HepG2 (cell line): ENCODE measurements around the gene UCKL1. TPM values are rescaled to one million over a fixed set of nuclear protein-coding genes. Genes with fewer than 3 reads are reported as not detected.

ENCODE experiments used
- ATAC-seq: fragments of 200-7000 bp; cut with Tn5 transposase; 3 replicates; pipeline ENCODE4 v1.9.1; 2020; ENCODE audit warnings: mild to moderate bottlenecking, moderate library complexity
- BruUV-seq: library from RNA; stranded (reverse); fragments of 400-500 nt; replicated peaks from 2 replicates; lab custom pipeline; 2021; lab: Mats Ljungman, UMichigan
- CTCF ChIA-PET: fragments of 300-600 bp; formaldehyde crosslinking; extraction: SDS; loops from one replicate; lab custom pipeline; 2021; ENCODE audit warnings: low total read pairs, inconsistent platforms, low intra/inter-chr PET ratio; lab: Yijun Ruan, JAX
- POLR2A ChIA-PET: fragments of 350-600 bp; sonication (Branson Sonifier 250); formaldehyde crosslinking; loops from one replicate; lab custom pipeline; 2020; ENCODE audit warnings: antibody characterized with exemption, inconsistent platforms; lab: Yijun Ruan, JAX
- DNase-seq: peaks from one replicate; pipeline ENCODE4 v3.0.0-alpha.2; 2015; ENCODE audit warnings: low spot score
- FAIRE-seq: peaks from 3 replicates; lab custom pipeline; 2011; peaks lifted over from hg19 to GRCh38; lab: Jason Lieb, UNC
- H2AFZ ChIP-seq: one replicate; pipeline ENCODE4 v1.6.1; 2011; ENCODE audit warnings: low read length, inconsistent platforms
- H3K27ac ChIP-seq: fragments of 300-600 bp; 3 replicates; pipeline ENCODE4 v1.8.0; 2011; ENCODE audit warnings: mixed run types, mild to moderate bottlenecking, mixed read lengths, low read length, inconsistent platforms; ENCODE audit not compliant: insufficient read depth; ENCODE audit errors: extremely low read length
- H3K27me3 ChIP-seq, 2 experiments: fragments of 200-600 bp in 1 of 2; 2 replicates in 1 of 2; 3 replicates in 1 of 2; pipeline versions ENCODE4 v1.6.0 to v1.8.0; 2011; ENCODE audit warnings: low read length in 2 of 2, mild to moderate bottlenecking in 2 of 2, moderate library complexity in 2 of 2, inconsistent platforms in 1 of 2; ENCODE audit not compliant: insufficient read depth in 2 of 2, control insufficient read depth in 1 of 2
- H3K36me3 ChIP-seq, 2 experiments: fragments of 200-600 bp in 1 of 2; replicated peaks in 1 of 2; 2 replicates in 1 of 2; 3 replicates in 1 of 2; pipeline versions ENCODE4 v1.5.1 to v1.8.0; 2011; ENCODE audit warnings: low read length in 2 of 2, inconsistent platforms in 1 of 2; ENCODE audit not compliant: insufficient read depth in 2 of 2, control insufficient read depth in 1 of 2
- H3K4me1 ChIP-seq: 2 replicates; pipeline ENCODE4 v1.5.1; 2012; ENCODE audit warnings: low read length, inconsistent platforms; ENCODE audit not compliant: insufficient read depth
- H3K4me2 ChIP-seq: 2 replicates; pipeline ENCODE4 v1.6.0; 2011; ENCODE audit warnings: low read depth, low read length, inconsistent platforms
- H3K4me3 ChIP-seq, 3 experiments: fragments of 200-600 bp in 1 of 3; sonication (generic), shearing (Covaris generic) in 1 of 3; replicated peaks in 1 of 3; 2 replicates each; pipeline ENCODE4 v1.5.1; 2011 to 2016; ENCODE audit warnings: low read length in 3 of 3, inconsistent platforms in 2 of 3, low read depth in 2 of 3, mild to moderate bottlenecking in 2 of 3, control low read depth in 1 of 3, mixed read lengths in 1 of 3; ENCODE audit not compliant: insufficient read depth in 1 of 3
- H3K79me2 ChIP-seq: one replicate; pipeline ENCODE4 v1.6.1; 2011; ENCODE audit warnings: low read length, inconsistent platforms; ENCODE audit not compliant: insufficient read depth
- H3K9ac ChIP-seq: 2 replicates; pipeline ENCODE4 v1.6.0; 2011; ENCODE audit warnings: mild to moderate bottlenecking, low read depth, low read length, inconsistent platforms; ENCODE audit not compliant: insufficient read depth
- H3K9me3 ChIP-seq: 2 replicates; pipeline ENCODE4 v1.5.1; 2012; ENCODE audit warnings: mild to moderate bottlenecking, low read length
- H4K20me1 ChIP-seq: 2 replicates; pipeline ENCODE4 v1.6.0; 2011; ENCODE audit warnings: inconsistent platforms, mild to moderate bottlenecking, low read length, moderate library complexity; ENCODE audit not compliant: insufficient read depth
- AGO1 ChIP-seq: fragments of 200-400 bp; formaldehyde crosslinking; IDR thresholded peaks from 2 replicates; pipeline ENCODE4 v1.6.1; 2017; ENCODE audit warnings: mild to moderate bottlenecking, low read depth, low read length, moderate library complexity; ENCODE audit not compliant: poor library complexity, severe bottlenecking
- ATF5 ChIP-seq: sonication (generic); formaldehyde crosslinking; IDR thresholded peaks from 2 replicates; pipeline ENCODE4 v1.4.0; 2020; ENCODE audit warnings: mild to moderate bottlenecking, low read depth, missing genetic modification reagents
- GZF1 ChIP-seq: sonication (generic); formaldehyde crosslinking; IDR thresholded peaks from 2 replicates; pipeline ENCODE4 v1.5.1; 2020; ENCODE audit warnings: mild to moderate bottlenecking, missing genetic modification reagents
- KDM1A ChIP-seq: IDR thresholded peaks from 2 replicates; pipeline ENCODE4 v1.6.1; 2016; ENCODE audit warnings: missing compliant biosample characterization
- NFATC3 ChIP-seq: sonication (generic); formaldehyde crosslinking; IDR thresholded peaks from 2 replicates; pipeline ENCODE4 v1.5.1; 2020; ENCODE audit warnings: mild to moderate bottlenecking, missing genetic modification reagents
- POLR2A ChIP-seq, 2 experiments: IDR thresholded peaks; 2 replicates each; pipeline ENCODE4 v1.6.1; 2011; ENCODE audit warnings: low read depth in 2 of 2, low read length in 2 of 2, mild to moderate bottlenecking in 1 of 2, moderate library complexity in 1 of 2; ENCODE audit not compliant: insufficient read depth in 1 of 2
- ZNF207 ChIP-seq: fragments of 450-650 bp; IDR thresholded peaks from 2 replicates; pipeline ENCODE4 v1.6.1; 2016; ENCODE audit warnings: antibody characterized with exemption, borderline replicate concordance
- ZNF724P ChIP-seq: sonication (generic); formaldehyde crosslinking; IDR thresholded peaks from 2 replicates; pipeline ENCODE4 v1.8.0; 2022; ENCODE audit warnings: missing genetic modification reagents, borderline replicate concordance
- ZNF768 ChIP-seq: sonication (generic); formaldehyde crosslinking; IDR thresholded peaks from 2 replicates; pipeline ENCODE4 v1.4.0; 2020; ENCODE audit warnings: missing genetic modification reagents
- ZNF773 ChIP-seq: sonication (generic); formaldehyde crosslinking; IDR thresholded peaks from 2 replicates; pipeline ENCODE4 v1.4.0; 2020; ENCODE audit warnings: missing genetic modification reagents, borderline replicate concordance
- WGBS: methylation state at CpG from one replicate; pipeline ENCODE4 v1.1.6; 2017; ENCODE audit warnings: low lambda C conversion rate; 5-methylcytosine and 5-hydroxymethylcytosine counted together
- in situ Hi-C: cut with HindIII; loops from 2 replicates; pipeline ENCODE4 v1.10.0; 2017; ENCODE audit warnings: low pct_unique_long_range_greater_than_20kb; ENCODE audit not compliant: extremely low pct_ligation_motif_present
- intact Hi-C: fragments of 100-400 bp; cut with micrococcal nuclease; formaldehyde crosslinking; loops from one replicate; pipeline ENCODE4 v1.10.0; 2022; ENCODE audit not compliant: unreplicated experiment
- polyA plus RNA-seq, 8 experiments: library from polyadenylated mRNA; depleted of rRNA in 3 of 8; stranded (reverse) in 7 of 8; unstranded in 1 of 8; fragments of >200 nt; fragmentation: Illumina TruSeq in 4 of 8; extraction: Trizol in 4 of 8; gene quantifications; 2 replicates each; pipeline versions ENCODE4 v1.2.1 to v1.2.3, GENCODE V29; 2011 to 2016; ENCODE audit warnings: low read depth in 4 of 8, missing spikeins in 1 of 8, mixed read lengths in 1 of 8; ENCODE audit not compliant: insufficient read depth in 1 of 8
- total RNA-seq, 5 experiments: library from RNA; depleted of rRNA; stranded (reverse); fragments of >200 nt; fragmentation: Illumina TruSeq; extraction: Trizol; gene quantifications; 2 replicates each; pipeline ENCODE4 v1.2.3, GENCODE V29; 2016; ENCODE audit warnings: low read depth in 1 of 5

Gene UCKL1
- total and polyA plus RNA-seq, 2 of the 13 experiments (the other 11 are each of a cell fraction or from before 2014, with no cell fraction given) = 50.2 to 126 TPM

GRCh38 chr20:63932606-63933160 lies 23.5 kb downstream of the UCKL1 start:
- no peak overlapping the region for H3K9ac ChIP-seq
- CTCF ChIA-PET = no interaction called here
- 97% methylated on average over 12 of the region's 17 CpGs for WGBS
- TF ChIP-seq POLR2A (IDR thresholded peaks at IDR 0.05; ENCODE audit: insufficient read depth in 1 of 2, low read depth in 2 of 2, low read length in 2 of 2) = 0 out of 4 replicates have a peak, but pooled peaks of 1 of the 2 experiments have one; percentile 1
- TF ChIP-seq AGO1 = no peak
- TF ChIP-seq GZF1 (CRISPR knock-in tag) = no peak
- TF ChIP-seq ZNF724P = no peak
- no peak for TF ChIP-seq KDM1A (CRISPR knock-in tag)
- no peak for TF ChIP-seq ATF5 (CRISPR knock-in tag)
- TF ChIP-seq ZNF773 = no peak
- no peak for TF ChIP-seq ZNF207
- in situ Hi-C loops = no loop called here
- H3K4me1 ChIP-seq = no peaks in the 10 kb centered on the region
- H3K4me3 ChIP-seq = no peak overlapping the region
- H4K20me1 ChIP-seq = peaks cover 4% of the 10 kb centered on the region; the same call in 1 of the 2 replicates
- H3K36me3 ChIP-seq = peaks cover 59 to 77% of the 10 kb centered on the region in 2 experiments
- intact Hi-C loops = no loop called here
- DNase-seq (no peak), FAIRE-seq (no peak), ATAC-seq (no peak)
- H3K27me3 ChIP-seq = no peaks in the 10 kb centered on the region
- POLR2A ChIA-PET = interaction anchor here (0.9 kb wide), 1 partner anchor 26 kb away, joined by 3 read pairs; no protein-coding TSS in a partner anchor
- H3K27ac ChIP-seq = no peak overlapping the region
- H3K4me2 ChIP-seq = no peak overlapping the region
- no TSS peak for BruUV-seq
- H2AFZ ChIP-seq = no peak overlapping the region
- H3K79me2 ChIP-seq = no peaks in the 10 kb centered on the region
- no peaks in the 10 kb centered on the region for H3K9me3 ChIP-seq

GRCh38 chr20:63931735-63932134 lies 24.5 kb downstream of the UCKL1 start:
- H3K36me3 ChIP-seq = peaks cover 61 to 85% of the 10 kb centered on the region in 2 experiments
- no peaks in the 10 kb centered on the region for H3K9me3 ChIP-seq
- BruUV-seq = no TSS peak
- H3K79me2 ChIP-seq = peaks cover 3% of the 10 kb centered on the region
- in situ Hi-C loops (no loop called here), intact Hi-C loops (no loop called here)
- TF ChIP-seq ZNF768 (CRISPR knock-in tag) = peak; percentile 6; the same call in 1 of the 2 replicates
- no peak for TF ChIP-seq NFATC3
- DNase-seq (no peak), FAIRE-seq (no peak), ATAC-seq (no peak)
- H3K27me3 ChIP-seq = no peaks in the 10 kb centered on the region
- no peak overlapping the region for H3K9ac ChIP-seq
- H3K4me3 ChIP-seq = no peak overlapping the region
- ChIA-PET POLR2A (no interaction called here), CTCF (no interaction called here)
- no peak overlapping the region for H3K27ac ChIP-seq
- H3K4me1 ChIP-seq = no peaks in the 10 kb centered on the region
- no peak overlapping the region for H3K4me2 ChIP-seq
- WGBS = 94% methylated on average over 14 of the region's 19 CpGs
- H4K20me1 ChIP-seq = peaks cover 4% of the 10 kb centered on the region; the same call in 1 of the 2 replicates
- no peak overlapping the region for H2AFZ ChIP-seq
